ENCODE results near the gene PCNX2. TPM values are rescaled to one million over a fixed set of nuclear protein-coding genes. Genes with fewer than 3 reads are reported as not detected.

Gene PCNX2
- total RNA-seq, 1 experiment from 2014 or later = 18.6 TPM

- BruUV-seq (replicated peaks) = no TSS peak
These were observed 268.5 kb downstream of the PCNX2 start for GRCh38 chr1:233027046-233027445.

GRCh38 chr1:233025567-233025966 lies 270.0 kb downstream of the PCNX2 start:
- intact Hi-C loops (cut with micrococcal nuclease; ENCODE audit: unreplicated experiment) = no loop called here
- H4K20me1 ChIP-seq (ENCODE audit: insufficient read depth) = no peaks in the 10 kb centered on the region
- H3K36me3 ChIP-seq (ENCODE audit: low read depth) = no peaks in the 10 kb centered on the region
- ChIA-PET POLR2A (ENCODE audit: unreplicated experiment) (interaction anchor here (0.5 kb wide), 1 partner anchor 122 kb away, joined by 5 read pairs; no protein-coding TSS in a partner anchor), CTCF (no interaction called here)
- H3K27me3 ChIP-seq (ENCODE audit: insufficient read depth, low read depth) = no peaks in the 10 kb centered on the region
- no peak overlapping the region for H3K4me3 ChIP-seq
- H3K9me2 ChIP-seq (ENCODE audit: insufficient read depth) = no peaks in the 10 kb centered on the region
- H3K4me2 ChIP-seq = no peak overlapping the region
- peaks cover 7% of the 10 kb centered on the region; the same call in 1 of the 2 replicates for H3F3A ChIP-seq (ENCODE audit: insufficient read depth, low read depth)
- H3K9me3 ChIP-seq (ENCODE audit: insufficient read depth, low read depth) = no peaks in the 10 kb centered on the region
- peaks cover 13% of the 10 kb centered on the region for H3K4me1 ChIP-seq (replicated peaks; ENCODE audit: insufficient read depth)
- TF ChIP-seq CTCF (conservative IDR thresholded peaks at IDR 0.05) = no peak
- TF ChIP-seq EZH2 (IDR thresholded peaks at IDR 0.05; ENCODE audit: low read depth) = no peak
- DNase-seq = peak in 1 of 2 experiments; percentile 79
- H2AFZ ChIP-seq = no peak overlapping the region
- no peak overlapping the region for H3K27ac ChIP-seq
- no TSS peak for BruUV-seq (replicated peaks)
- H3K79me2 ChIP-seq (ENCODE audit: low read depth) = no peaks in the 10 kb centered on the region

More at GRCh38 chr1:233027046-233027445, 268.5 kb downstream of the PCNX2 start:
- H4K20me1 ChIP-seq (ENCODE audit: insufficient read depth) = no peaks in the 10 kb centered on the region
- no peak overlapping the region for H3K4me2 ChIP-seq
- intact Hi-C loops (cut with micrococcal nuclease; ENCODE audit: unreplicated experiment) = no loop called here
- ChIA-PET CTCF (no interaction called here), POLR2A (ENCODE audit: unreplicated experiment) (no interaction called here)
- TF ChIP-seq CTCF (conservative IDR thresholded peaks at IDR 0.05) (no peak), EZH2 (IDR thresholded peaks at IDR 0.05; ENCODE audit: low read depth) (no peak)
- H3K4me3 ChIP-seq = no peak overlapping the region
- no peak for DNase-seq
- H3K36me3 ChIP-seq (ENCODE audit: low read depth) = no peaks in the 10 kb centered on the region
- H3K4me1 ChIP-seq (replicated peaks; ENCODE audit: insufficient read depth) = peaks cover 13% of the 10 kb centered on the region
- no peak overlapping the region for H3K27ac ChIP-seq
- H3K79me2 ChIP-seq (ENCODE audit: low read depth) = no peaks in the 10 kb centered on the region
- H3K27me3 ChIP-seq (ENCODE audit: insufficient read depth, low read depth) = no peaks in the 10 kb centered on the region
- H3K9me2 ChIP-seq (ENCODE audit: insufficient read depth) = no peaks in the 10 kb centered on the region
- no peaks in the 10 kb centered on the region for H3K9me3 ChIP-seq (ENCODE audit: insufficient read depth, low read depth)
- H2AFZ ChIP-seq = no peak overlapping the region
- peaks cover 7% of the 10 kb centered on the region; the same call in 1 of the 2 replicates for H3F3A ChIP-seq (ENCODE audit: insufficient read depth, low read depth)

- TF ChIP-seq CTCF (conservative IDR thresholded peaks at IDR 0.05) (no peak; the same call in 1 of the 2 replicates), EZH2 (IDR thresholded peaks at IDR 0.05; ENCODE audit: low read depth) (no peak)
- Histone ChIP-seq H3K9me3 (ENCODE audit: insufficient read depth, low read depth) (no peaks in the 10 kb centered on the region), H3K4me2 (no peak overlapping the region), H3K27ac (no peak overlapping the region), H3K79me2 (ENCODE audit: low read depth) (no peaks in the 10 kb centered on the region), H3K36me3 (ENCODE audit: low read depth) (no peaks in the 10 kb centered on the region), H3K9me2 (ENCODE audit: insufficient read depth) (no peaks in the 10 kb centered on the region), H2AFZ (no peak overlapping the region), H3K4me3 (no peak overlapping the region), H3K27me3 (ENCODE audit: insufficient read depth, low read depth) (no peaks in the 10 kb centered on the region), H3K4me1 (replicated peaks; ENCODE audit: insufficient read depth) (peaks cover 13% of the 10 kb centered on the region), H3F3A (ENCODE audit: insufficient read depth, low read depth) (peaks cover 7% of the 10 kb centered on the region; the same call in 1 of the 2 replicates), H4K20me1 (ENCODE audit: insufficient read depth) (no peaks in the 10 kb centered on the region)
- POLR2A ChIA-PET (ENCODE audit: unreplicated experiment) = no interaction called here
- intact Hi-C loops (cut with micrococcal nuclease; ENCODE audit: unreplicated experiment) = no loop called here
- no TSS peak for BruUV-seq (replicated peaks)
- DNase-seq = no peak
- CTCF ChIA-PET = no interaction called here
These were observed 270.4 kb downstream of the PCNX2 start for GRCh38 chr1:233025157-233025556.

All from PC-9 (cell line).